Adrenal gland (tissue), 12 donors: ENCODE results near the gene HIC1. TPM values are rescaled to one million over a fixed set of nuclear protein-coding genes. Genes with fewer than 3 reads are reported as not detected.

Experiments used
- DNase-seq, 7 donors: peaks; one replicate each; pipeline ENCODE4 v3.0.0-alpha.2; 2019 to 2020
- H3K27ac ChIP-seq, 5 donors: fragments of 200-600 bp; sonication (generic) in 4 of 5; 1 replicate in 3 of 5; 2 replicates in 2 of 5; pipeline versions ENCODE4 v1.5.1 to v1.8.0; 2016 to 2020; ENCODE audit warnings: mild to moderate bottlenecking in 1 of 5
- H3K27me3 ChIP-seq: fragments of 200-600 bp; 2 replicates; pipeline ENCODE4 v1.8.0; 2021
- H3K36me3 ChIP-seq, 2 donors: fragments of 200-600 bp; replicated peaks in 1 of 2; 1 replicate in 1 of 2; 2 replicates in 1 of 2; pipeline versions ENCODE4 v1.5.1 to v1.8.0; 2018 to 2022
- H3K4me1 ChIP-seq, 2 donors: fragments of 200-600 bp; replicated peaks in 1 of 2; 1 replicate in 1 of 2; 2 replicates in 1 of 2; pipeline versions ENCODE4 v1.5.1 to v1.8.0; 2018 to 2021
- H3K4me3 ChIP-seq, 4 donors: fragments of 200-600 bp; sonication (generic) in 3 of 4; one replicate each; pipeline ENCODE4 v1.5.1; 2016 to 2018
- H3K9me3 ChIP-seq, 3 donors: fragments of 200-600 bp; sonication (generic) in 1 of 3; replicated peaks in 1 of 3; 1 replicate in 2 of 3; 2 replicates in 1 of 3; pipeline versions ENCODE4 v1.5.1 to v1.8.0; 2016 to 2021
- POLR2A ChIP-seq, 2 donors: fragments of 450-650 bp; IDR thresholded peaks; one replicate each; pipeline ENCODE4 v1.6.1; 2017; ENCODE audit warnings: antibody characterized with exemption in 2 of 2, mild to moderate bottlenecking in 2 of 2, moderate library complexity in 1 of 2
- WGBS, 4 donors: extraction: QIAGEN DNeasy Blood & Tissue Kit in 2 of 4; methylation state at CpG; one replicate each; pipeline versions ENCODE4 v1.1.5 to v1.1.7; 2013 to 2017; 5-methylcytosine and 5-hydroxymethylcytosine counted together
- intact Hi-C, 2 donors: fragments of 100-400 bp; cut with DNase I; formaldehyde crosslinking; loops; one replicate each; pipeline versions ENCODE4 v1.14.1 to v1.15.0; 2022 to 2023
- polyA plus RNA-seq, 3 donors: library from polyadenylated mRNA; stranded (reverse); fragments of 200-250 nt in 2 of 3; fragments of 350-450 nt in 1 of 3; fragmentation: Illumina TruSeq in 1 of 3; extraction: RNeasy Lipid Tissue Mini Kit (QIAGEN cat#74804) in 1 of 3; gene quantifications; one replicate each; pipeline ENCODE4 v1.2.3, GENCODE V29; 2013 to 2014
- total RNA-seq, 9 donors: library from RNA; depleted of rRNA in 4 of 9; stranded (reverse); fragments of >200 nt in 4 of 9; fragments of 120-200 nt in 1 of 9; fragmentation: NEBNext Ultra II Directional in 1 of 9; extraction: Animal tissue kit (Norgen Biotek cat#: 25700) in 1 of 9; gene quantifications; one replicate each; pipeline versions ENCODE4 v1.1.0 to v1.2.4, GENCODE V29; 2013 to 2023
- TF ChIP-seq, protein P1 (sequence below), 6 experiments: fragments of 450-650 bp in 4 of 6; fragments of 200-600 bp in 2 of 6; sonication (generic) in 1 of 6; IDR thresholded peaks; 1 replicate in 5 of 6; 2 replicates in 1 of 6; pipeline versions ENCODE4 v1.5.1 to v1.8.0; 2016 to 2021; ENCODE audit warnings: antibody characterized with exemption in 6 of 6, mild to moderate bottlenecking in 2 of 6, moderate library complexity in 1 of 6
- donor health status: healthy with polysubstance abuse.
- donor health status: Bipolar disorder and iron deficiency.
- donor health status: DM: yes; HTN: yes; CAD: no.
- donor health status: DM: no; HTN: no; CAD: no.
- donor health status: DM: no; HTN: no; CAD: no.
- donor health status: DM: yes; HTN: yes; CAD: no.

The HIC1 gene
- total and polyA plus RNA-seq, 12 donors, result 0.92 to 61.8 (median 23.9) TPM

DNA sequence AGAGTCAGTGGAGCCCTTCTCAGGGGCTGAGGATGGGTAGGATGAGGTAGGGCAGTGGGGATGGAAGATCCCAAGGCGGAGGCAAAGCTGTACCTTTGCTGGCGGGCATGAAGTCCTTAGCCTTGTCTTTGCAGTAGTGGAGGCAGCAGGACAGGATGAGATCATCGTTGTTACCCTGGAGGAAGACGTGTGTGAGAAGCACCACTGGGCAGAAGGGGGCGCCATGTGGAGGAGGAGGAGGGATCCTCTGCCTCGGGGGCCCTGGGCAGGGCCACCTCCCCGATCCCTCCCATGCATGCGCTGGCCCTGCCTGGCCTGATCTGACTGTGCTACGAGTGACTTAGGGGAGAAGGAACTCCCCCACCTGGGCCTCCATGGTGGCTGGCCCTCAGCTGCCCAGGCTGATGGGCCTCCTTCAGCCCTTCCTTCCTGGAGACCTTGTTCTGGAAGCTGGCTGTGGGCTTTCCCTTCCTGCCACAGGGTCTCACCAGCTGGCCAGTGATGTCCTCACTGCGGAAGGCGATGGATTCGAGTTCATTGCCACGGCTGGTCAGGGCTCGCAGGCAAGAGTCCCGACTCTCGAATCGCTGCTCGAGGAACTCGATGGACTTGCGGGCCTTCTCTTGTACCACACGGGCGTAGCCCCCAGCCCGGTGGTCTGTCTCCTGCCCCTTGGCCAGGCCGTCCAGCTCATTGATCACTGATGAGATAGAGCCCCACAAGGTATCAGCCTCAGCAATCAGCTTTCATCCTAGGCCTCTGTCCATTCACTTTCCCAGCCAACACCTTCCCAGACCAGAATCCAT lies 10.3 kb downstream of the HIC1 start:
- intact Hi-C loops, result no loop called here
- Histone ChIP-seq H3K4me3 (no peak overlapping the region), H3K27me3 (no peaks in the 10 kb centered on the region), H3K9me3 (no peaks in the 10 kb centered on the region), H3K4me1 (peaks cover 6 to 47% of the 10 kb centered on the region in 2 donors), H3K36me3 (peaks cover 0 to 21% of the 10 kb centered on the region in 2 donors), H3K27ac (peak overlapping the region in 4 of 5 donors; percentile 5 to 88 (median 55))
- peak in 3 of 7 donors; percentile 56 to 71 (median 60) for DNase-seq
- WGBS, 4 donors, result 53 to 82% (median 75%) methylated on average over 7 to 24 of the region's 24 CpGs
- TF ChIP-seq POLR2A (IDR thresholded peaks at IDR 0.05), result no peak
- TF ChIP-seq, protein P1, sequence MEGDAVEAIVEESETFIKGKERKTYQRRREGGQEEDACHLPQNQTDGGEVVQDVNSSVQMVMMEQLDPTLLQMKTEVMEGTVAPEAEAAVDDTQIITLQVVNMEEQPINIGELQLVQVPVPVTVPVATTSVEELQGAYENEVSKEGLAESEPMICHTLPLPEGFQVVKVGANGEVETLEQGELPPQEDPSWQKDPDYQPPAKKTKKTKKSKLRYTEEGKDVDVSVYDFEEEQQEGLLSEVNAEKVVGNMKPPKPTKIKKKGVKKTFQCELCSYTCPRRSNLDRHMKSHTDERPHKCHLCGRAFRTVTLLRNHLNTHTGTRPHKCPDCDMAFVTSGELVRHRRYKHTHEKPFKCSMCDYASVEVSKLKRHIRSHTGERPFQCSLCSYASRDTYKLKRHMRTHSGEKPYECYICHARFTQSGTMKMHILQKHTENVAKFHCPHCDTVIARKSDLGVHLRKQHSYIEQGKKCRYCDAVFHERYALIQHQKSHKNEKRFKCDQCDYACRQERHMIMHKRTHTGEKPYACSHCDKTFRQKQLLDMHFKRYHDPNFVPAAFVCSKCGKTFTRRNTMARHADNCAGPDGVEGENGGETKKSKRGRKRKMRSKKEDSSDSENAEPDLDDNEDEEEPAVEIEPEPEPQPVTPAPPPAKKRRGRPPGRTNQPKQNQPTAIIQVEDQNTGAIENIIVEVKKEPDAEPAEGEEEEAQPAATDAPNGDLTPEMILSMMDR (IDR thresholded peaks at IDR 0.05), result peak in 4 of 6 experiments; percentile 26 to 43 (median 37)

GRCh38 chr17:2065949-2066400 lies 11.1 kb downstream of the HIC1 start:
- no peak for DNase-seq
- Histone ChIP-seq H3K27ac (peak overlapping the region in 3 of 5 donors; percentile 5 to 88 (median 78)), H3K36me3 (peaks cover 0 to 21% of the 10 kb centered on the region in 2 donors), H3K27me3 (no peaks in the 10 kb centered on the region), H3K4me1 (peaks cover 6 to 53% of the 10 kb centered on the region in 2 donors), H3K9me3 (no peaks in the 10 kb centered on the region), H3K4me3 (no peak overlapping the region)
- WGBS, 4 donors, result 78 to 85% (median 84%) methylated on average over 8 to 10 of the region's 10 CpGs
- intact Hi-C loops, result no loop called here
- TF ChIP-seq, protein P1 (IDR thresholded peaks at IDR 0.05), result no peak
- TF ChIP-seq POLR2A (IDR thresholded peaks at IDR 0.05), result no peak

DNA sequence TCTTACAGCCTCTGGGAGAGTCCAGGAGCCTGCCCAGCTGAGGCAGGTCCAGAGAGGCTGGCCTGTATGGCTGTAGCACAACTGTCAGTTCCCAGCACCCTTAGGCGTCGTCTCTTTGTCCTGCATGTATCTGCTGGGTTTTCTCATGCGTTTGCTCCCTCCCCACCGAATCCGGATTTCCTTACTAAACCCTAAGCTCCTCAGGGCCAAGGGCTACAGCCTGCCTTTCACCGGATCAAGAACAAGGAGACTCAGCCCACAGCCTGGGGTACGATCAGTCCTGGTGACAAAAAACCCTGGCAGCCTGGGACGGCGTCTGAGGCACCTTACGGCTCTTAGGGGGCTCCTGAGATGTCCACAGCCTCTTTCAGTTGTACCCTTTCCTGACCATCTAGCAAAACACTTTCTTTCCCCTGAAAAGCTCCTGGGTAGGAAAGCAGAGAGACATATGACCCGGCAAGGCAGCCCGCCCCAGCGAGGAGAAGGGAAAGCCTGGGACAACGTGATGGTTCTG lies 12.2 kb downstream of the HIC1 start:
- H3K36me3 ChIP-seq, result peaks cover 0 to 21% of the 10 kb centered on the region in 2 donors
- WGBS, 4 donors, result 63 to 82% (median 72%) methylated on average over 12 to 14 of the region's 14 CpGs

GRCh38 chr17:2067608-2068024 lies 12.7 kb downstream of the HIC1 start:
- H3K4me1 ChIP-seq, result peaks cover 6 to 50% of the 10 kb centered on the region in 2 donors
- peak in 1 of 7 donors; percentile 67 for DNase-seq
- intact Hi-C loops, result no loop called here
- H3K27ac ChIP-seq, result peak overlapping the region in 4 of 5 donors; percentile 34 to 88 (median 62)
- H3K27me3 ChIP-seq, result no peaks in the 10 kb centered on the region
- no peaks in the 10 kb centered on the region for H3K9me3 ChIP-seq
- 67 to 75% (median 72%) methylated on average over 4 to 5 of the region's 5 CpGs for WGBS, 4 donors
- no peak overlapping the region for H3K4me3 ChIP-seq
- TF ChIP-seq POLR2A (IDR thresholded peaks at IDR 0.05), result no peak
- TF ChIP-seq, protein P1 (IDR thresholded peaks at IDR 0.05), result no peak
- peaks cover 0 to 21% of the 10 kb centered on the region in 2 donors for H3K36me3 ChIP-seq

More for the DNA sequence above, 12.2 kb downstream of the HIC1 start:
- H3K27ac ChIP-seq, result peak overlapping the region in 4 of 5 donors; percentile 34 to 88 (median 62)
- intact Hi-C loops, result no loop called here
- H3K27me3 ChIP-seq, result no peaks in the 10 kb centered on the region
- DNase-seq, result peak in 1 of 7 donors; percentile 54
- peaks cover 6 to 51% of the 10 kb centered on the region in 2 donors for H3K4me1 ChIP-seq
- no peak for TF ChIP-seq POLR2A (IDR thresholded peaks at IDR 0.05)
- TF ChIP-seq, protein P1 (IDR thresholded peaks at IDR 0.05), result no peak
- no peaks in the 10 kb centered on the region for H3K9me3 ChIP-seq
- H3K4me3 ChIP-seq, result no peak overlapping the region
